HG02973 (cell line): ENCODE results near the gene GRHL1.

Experiments used
- ATAC-seq: cut with Tn5 transposase; IDR thresholded peaks from one replicate; pipeline ENCODE4 v1.9.1; 2021; ENCODE audit warnings: moderate library complexity; ENCODE audit not compliant: unreplicated experiment

The GRHL1 gene

GRCh38 chr2:10036095-10036884 lies 84.8 kb downstream of the GRHL1 start:
- ATAC-seq: no peak

- ATAC-seq: no peak
These were observed 86.6 kb downstream of the GRHL1 start for GRCh38 chr2:10038123-10038522.

DNA sequence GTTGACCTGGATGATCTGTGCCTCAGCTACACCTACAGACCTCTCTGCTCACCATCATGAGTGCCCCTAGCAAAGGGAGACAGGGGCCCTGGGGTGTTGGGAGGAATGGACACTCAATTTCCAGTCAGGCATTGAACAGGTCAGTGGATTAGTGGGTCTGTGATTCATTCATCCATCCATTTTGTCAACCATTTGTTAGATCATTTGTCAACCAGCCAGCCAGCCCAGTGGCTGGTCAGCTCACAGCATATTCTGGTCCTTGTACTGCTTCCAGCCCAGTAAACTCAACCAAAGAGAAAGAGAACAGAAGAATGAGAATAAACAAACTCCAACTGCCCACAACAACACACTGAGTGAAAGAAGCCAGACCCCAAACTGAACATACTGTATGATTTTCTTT lies 87.2 kb downstream of the GRHL1 start:
- ATAC-seq: no peak

DNA sequence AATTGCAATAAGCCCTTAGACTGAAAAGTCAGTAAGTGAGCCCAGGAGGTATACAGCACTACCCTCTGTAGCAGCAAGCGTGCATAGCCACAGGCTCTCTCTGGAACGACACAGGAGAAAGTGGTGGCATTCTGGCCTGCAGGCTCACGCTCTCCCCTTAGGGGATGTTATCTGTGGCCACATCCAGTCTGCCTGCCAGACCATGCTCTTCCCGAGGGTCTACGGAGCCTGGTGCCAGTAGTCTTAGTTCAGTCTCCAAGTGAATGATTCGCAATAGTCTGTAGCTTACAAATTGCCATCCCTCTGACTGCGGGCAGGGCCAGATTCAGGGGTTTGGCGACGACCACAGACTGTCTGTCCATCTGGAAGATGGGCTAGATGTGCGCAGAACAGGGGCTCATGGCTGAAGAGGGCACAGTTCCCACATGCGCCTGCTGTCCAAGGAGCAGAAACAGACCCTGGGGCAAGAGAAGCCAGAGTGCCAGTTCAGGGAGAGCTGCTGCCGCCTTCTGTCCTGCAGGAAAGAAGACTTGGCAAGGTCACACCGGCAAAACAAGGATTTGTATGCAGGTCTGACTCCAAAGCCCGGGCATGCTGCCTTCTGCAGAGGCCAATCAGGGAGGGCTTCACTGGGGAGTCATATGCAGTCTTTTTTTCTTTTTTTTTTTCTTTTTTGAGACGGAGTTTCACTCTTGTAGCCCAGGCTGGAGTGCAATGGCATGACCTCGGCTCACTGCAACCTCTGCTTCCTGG lies 88.3 kb downstream of the GRHL1 start:
- no peak for ATAC-seq

- no peak for ATAC-seq
These were observed 90.2 kb downstream of the GRHL1 start for GRCh38 chr2:10041711-10042110.

- no peak for ATAC-seq
These were observed 91.0 kb downstream of the GRHL1 start for GRCh38 chr2:10042301-10043161.

- ATAC-seq: peak; percentile 73
These were observed 91.9 kb downstream of the GRHL1 start, which contains the start of gene KLF11 for GRCh38 chr2:10043256-10043905. Gene KLF11, plus strand, starts transcription at chr2:10043550. Its CDS starts 167 bp downstream, at chr2:10043717.

DNA sequence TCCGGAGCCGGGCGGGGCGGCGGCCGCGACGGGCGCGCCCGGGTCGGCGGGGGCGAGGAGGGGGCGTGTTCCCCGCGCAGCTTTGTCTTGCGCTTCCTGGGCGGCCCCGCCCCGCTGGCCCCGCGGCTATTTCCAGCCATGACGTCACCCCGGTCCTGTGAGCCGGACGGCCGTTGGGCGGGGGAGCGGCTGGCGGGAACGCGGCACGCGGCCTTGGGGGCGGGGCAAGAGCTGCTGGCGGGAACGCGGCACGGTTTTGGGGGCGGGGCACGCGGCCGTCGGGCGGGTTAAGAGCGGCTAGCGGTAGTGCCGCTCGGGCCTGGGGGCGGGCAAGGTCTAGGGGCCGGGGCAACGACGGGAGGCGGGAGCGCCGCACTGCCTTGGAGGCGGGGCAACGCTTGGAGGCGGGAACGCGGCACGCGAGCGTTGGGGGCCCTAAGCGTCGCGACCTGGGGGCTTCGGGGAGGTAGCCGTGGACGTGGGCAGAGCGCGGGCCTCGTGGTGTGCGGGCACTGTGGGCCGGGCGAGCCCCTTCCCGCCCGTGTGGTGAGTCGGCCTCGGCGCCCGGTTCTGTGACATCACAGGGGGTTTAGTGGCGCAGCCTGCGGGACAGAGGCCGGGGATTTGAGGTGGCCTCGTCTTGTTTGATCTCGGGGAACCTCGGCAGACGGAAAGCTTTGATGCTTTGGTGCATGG lies 92.6 kb downstream of the GRHL1 start:
- peak; percentile 36 for ATAC-seq

- ATAC-seq: no peak
These were observed 94.3 kb downstream of the GRHL1 start for GRCh38 chr2:10045561-10046355.

- no peak for ATAC-seq
These were observed 95.4 kb downstream of the GRHL1 start for GRCh38 chr2:10046931-10047330.

DNA sequence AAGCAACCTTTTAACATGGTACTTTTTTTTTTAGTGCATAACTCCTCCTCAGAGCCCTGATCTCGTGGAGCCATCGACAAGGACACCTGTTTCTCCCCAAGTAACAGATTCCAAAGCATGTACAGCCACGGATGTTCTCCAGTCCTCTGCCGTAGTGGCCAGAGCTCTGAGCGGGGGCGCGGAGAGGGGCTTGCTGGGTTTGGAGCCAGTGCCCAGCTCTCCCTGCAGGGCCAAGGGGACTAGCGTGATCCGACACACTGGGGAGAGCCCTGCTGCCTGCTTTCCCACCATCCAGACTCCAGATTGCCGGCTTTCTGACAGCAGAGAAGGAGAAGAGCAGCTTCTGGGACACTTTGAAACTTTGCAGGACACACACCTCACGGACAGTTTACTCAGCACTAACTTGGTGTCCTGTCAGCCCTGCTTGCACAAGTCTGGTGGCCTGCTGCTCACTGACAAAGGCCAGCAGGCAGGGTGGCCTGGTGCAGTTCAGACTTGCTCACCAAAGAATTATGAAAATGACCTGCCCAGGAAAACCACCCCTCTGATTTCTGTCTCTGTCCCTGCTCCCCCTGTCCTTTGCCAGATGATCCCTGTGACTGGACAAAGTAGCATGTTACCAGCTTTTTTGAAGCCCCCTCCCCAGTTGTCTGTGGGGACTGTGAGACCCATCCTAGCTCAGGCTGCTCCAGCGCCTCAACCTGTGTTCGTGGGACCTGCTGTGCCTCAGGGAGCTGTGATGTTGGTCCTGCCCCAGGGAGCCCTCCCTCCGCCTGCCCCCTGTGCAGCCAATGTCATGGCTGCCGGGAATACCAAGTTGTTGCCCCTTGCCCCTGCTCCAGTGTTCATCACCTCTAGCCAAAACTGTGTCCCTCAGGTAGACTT lies 96.4 kb downstream of the GRHL1 start:
- no peak for ATAC-seq

DNA sequence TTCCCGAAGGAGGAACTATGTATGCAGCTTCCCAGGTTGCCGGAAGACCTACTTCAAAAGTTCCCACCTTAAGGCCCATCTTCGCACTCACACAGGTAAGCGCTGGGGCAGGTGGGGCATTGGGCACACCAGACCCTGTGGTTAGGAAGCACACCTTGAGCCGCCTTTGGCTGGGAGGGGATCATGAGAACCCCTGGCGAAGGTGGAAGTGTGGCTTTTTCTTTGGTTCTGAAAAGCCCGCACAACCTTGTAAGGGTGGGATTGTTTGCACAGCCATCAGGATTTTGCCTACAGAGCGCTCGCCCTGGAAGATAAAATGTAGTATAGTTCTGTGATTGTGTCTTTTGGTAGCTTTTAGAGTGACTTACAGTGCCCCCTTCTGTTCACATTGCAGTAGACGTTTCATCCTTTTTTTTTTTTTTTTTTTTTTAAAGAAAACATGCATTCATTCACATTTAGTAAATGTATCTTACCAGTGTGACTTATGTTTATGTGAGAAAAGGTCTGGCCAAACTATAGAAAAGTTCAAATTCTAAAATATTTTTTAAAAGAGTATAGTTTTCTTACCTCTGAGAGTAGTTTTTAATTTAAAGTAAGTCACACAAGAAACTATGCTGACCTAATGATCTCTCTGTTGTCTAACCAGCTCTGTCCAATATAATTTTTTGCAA lies 97.1 kb downstream of the GRHL1 start:
- ATAC-seq: no peak
